Measurements from ENCODE around the gene EDA. TPM values are rescaled to one million over a fixed set of nuclear protein-coding genes. Genes with fewer than 3 reads are reported as not detected.

Gene EDA
- total RNA-seq, 2 donors from 2014 or later: 8.1 to 10.1 TPM

DNA sequence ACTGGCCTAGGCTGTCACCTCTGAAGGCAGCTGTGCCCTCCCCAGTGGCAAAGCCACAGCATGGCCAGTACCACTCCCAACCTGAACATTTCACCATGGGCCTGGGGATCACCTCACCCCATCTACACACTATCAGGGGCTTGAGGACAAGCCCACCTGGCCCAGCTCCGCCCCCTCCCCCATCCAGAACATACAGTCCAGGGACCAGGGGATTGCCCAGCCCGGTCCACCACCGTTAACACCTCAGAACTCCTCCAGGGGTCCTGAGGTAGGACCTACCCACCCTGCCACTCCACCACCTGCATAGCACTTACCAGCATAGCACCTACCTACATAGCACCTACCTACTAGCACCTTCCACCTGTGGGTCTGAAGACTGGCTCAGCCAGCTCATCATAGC, 179.8 kb downstream of the EDA start:
- intact Hi-C loops (cut with DNase I): no loop called here
- Histone ChIP-seq H3K4me1 (replicated peaks) (no peaks in the 10 kb centered on the region), H3K36me3 (no peaks in the 10 kb centered on the region), H3K4me3 (no peak overlapping the region), H3K27ac (no peak overlapping the region), H3K9me3 (no peaks in the 10 kb centered on the region), H3K27me3 (replicated peaks; ENCODE audit: insufficient read depth) (no peaks in the 10 kb centered on the region)
- WGBS: 93% methylated on average over 3 of the region's 3 CpGs
- TF ChIP-seq POLR2A (IDR thresholded peaks at IDR 0.05): no peak
- no peak for DNase-seq (ENCODE audit: low spot score)

DNA sequence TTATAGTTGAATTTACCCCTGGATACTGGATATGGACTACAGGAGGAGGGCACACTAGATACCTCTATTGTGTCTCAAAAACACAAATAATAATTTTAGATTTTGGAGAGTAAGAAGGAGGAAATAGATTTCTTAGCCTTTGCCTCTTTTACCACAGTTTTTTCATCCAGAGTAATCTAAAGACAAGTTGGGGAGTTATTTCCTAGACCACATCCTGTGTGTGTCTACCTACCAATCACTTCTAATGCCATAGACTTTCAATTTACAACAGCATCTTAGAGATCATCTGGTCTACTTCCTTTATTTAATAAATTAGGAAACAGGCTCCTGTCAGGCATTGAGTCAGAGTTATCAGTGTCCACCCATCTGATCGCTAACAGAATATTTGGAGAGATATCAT, 191.5 kb downstream of the EDA start:
- Histone ChIP-seq H3K27ac (no peak overlapping the region), H3K4me1 (replicated peaks) (no peaks in the 10 kb centered on the region), H3K4me3 (no peak overlapping the region), H3K9me3 (no peaks in the 10 kb centered on the region), H3K36me3 (no peaks in the 10 kb centered on the region), H3K27me3 (replicated peaks; ENCODE audit: insufficient read depth) (no peaks in the 10 kb centered on the region)
- TF ChIP-seq, protein P1, sequence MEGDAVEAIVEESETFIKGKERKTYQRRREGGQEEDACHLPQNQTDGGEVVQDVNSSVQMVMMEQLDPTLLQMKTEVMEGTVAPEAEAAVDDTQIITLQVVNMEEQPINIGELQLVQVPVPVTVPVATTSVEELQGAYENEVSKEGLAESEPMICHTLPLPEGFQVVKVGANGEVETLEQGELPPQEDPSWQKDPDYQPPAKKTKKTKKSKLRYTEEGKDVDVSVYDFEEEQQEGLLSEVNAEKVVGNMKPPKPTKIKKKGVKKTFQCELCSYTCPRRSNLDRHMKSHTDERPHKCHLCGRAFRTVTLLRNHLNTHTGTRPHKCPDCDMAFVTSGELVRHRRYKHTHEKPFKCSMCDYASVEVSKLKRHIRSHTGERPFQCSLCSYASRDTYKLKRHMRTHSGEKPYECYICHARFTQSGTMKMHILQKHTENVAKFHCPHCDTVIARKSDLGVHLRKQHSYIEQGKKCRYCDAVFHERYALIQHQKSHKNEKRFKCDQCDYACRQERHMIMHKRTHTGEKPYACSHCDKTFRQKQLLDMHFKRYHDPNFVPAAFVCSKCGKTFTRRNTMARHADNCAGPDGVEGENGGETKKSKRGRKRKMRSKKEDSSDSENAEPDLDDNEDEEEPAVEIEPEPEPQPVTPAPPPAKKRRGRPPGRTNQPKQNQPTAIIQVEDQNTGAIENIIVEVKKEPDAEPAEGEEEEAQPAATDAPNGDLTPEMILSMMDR (IDR thresholded peaks at IDR 0.05): no peak
- no peak for TF ChIP-seq POLR2AphosphoS5 (IDR thresholded peaks at IDR 0.05)
- TF ChIP-seq POLR2A (IDR thresholded peaks at IDR 0.05): no peak
- no peak for DNase-seq (ENCODE audit: low spot score)
- 78% methylated on average over 1 of the region's 1 CpG for WGBS
- intact Hi-C loops (cut with DNase I): no loop called here

DNA sequence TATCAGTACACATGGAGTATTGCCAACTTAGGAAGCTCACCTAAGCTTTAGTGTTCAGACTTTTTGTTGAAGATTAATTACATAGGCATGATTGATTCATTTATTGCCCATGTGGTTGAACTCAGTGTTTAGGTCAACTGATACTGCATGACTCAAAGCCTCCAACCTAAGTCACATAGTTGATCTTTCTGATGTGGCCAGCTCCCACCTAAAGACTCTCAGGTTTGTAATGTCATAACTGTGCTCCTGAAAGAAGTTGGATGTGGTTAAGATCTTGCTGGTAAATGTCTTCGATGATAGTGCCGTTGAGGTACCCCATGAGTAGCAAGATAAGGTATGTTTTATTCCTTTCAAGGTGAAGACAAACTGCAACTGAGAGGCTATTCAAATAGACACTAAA, 192.5 kb downstream of the EDA start:
- no peaks in the 10 kb centered on the region for H3K36me3 ChIP-seq
- no peak overlapping the region for H3K4me3 ChIP-seq
- no peaks in the 10 kb centered on the region for H3K9me3 ChIP-seq
- no peak for DNase-seq (ENCODE audit: low spot score)
- H3K4me1 ChIP-seq (replicated peaks): no peaks in the 10 kb centered on the region
- no peak overlapping the region for H3K27ac ChIP-seq
- 97% methylated on average over 2 of the region's 2 CpGs for WGBS
- no peaks in the 10 kb centered on the region for H3K27me3 ChIP-seq (replicated peaks; ENCODE audit: insufficient read depth)
- TF ChIP-seq, protein P1 (IDR thresholded peaks at IDR 0.05): no peak
- TF ChIP-seq POLR2A (IDR thresholded peaks at IDR 0.05) (no peak), POLR2AphosphoS5 (IDR thresholded peaks at IDR 0.05) (no peak)
- intact Hi-C loops (cut with DNase I): no loop called here

DNA sequence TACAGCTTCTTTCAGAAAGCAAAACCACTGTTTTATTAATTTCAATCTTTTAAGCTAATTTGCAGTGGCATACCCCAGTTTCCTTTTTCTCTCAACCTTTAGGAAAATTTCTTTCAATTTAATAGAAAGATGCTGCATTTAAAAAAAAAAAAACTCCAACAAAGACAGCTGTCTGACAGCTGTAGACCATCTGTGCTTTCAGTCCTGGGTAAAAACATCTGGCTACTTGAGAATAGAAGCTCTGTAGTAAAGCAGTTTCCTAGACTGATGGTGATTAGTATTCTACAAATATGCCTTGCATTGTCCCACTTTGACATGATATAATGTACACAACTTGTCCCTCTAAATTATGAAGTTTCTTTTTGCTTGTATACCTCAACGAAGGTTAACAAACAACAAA, 197.8 kb downstream of the EDA start:
- Histone ChIP-seq H3K9me3 (no peaks in the 10 kb centered on the region), H3K4me3 (no peak overlapping the region), H3K27me3 (replicated peaks; ENCODE audit: insufficient read depth) (no peaks in the 10 kb centered on the region), H3K27ac (no peak overlapping the region), H3K36me3 (no peaks in the 10 kb centered on the region), H3K4me1 (replicated peaks) (no peaks in the 10 kb centered on the region)
- DNase-seq (ENCODE audit: low spot score): no peak
- TF ChIP-seq, protein P1 (IDR thresholded peaks at IDR 0.05): no peak
- TF ChIP-seq POLR2AphosphoS5 (IDR thresholded peaks at IDR 0.05): no peak
- no peak for TF ChIP-seq POLR2A (IDR thresholded peaks at IDR 0.05)
- 63% methylated on average over 1 of the region's 1 CpG for WGBS
- intact Hi-C loops (cut with DNase I): no loop called here

DNA sequence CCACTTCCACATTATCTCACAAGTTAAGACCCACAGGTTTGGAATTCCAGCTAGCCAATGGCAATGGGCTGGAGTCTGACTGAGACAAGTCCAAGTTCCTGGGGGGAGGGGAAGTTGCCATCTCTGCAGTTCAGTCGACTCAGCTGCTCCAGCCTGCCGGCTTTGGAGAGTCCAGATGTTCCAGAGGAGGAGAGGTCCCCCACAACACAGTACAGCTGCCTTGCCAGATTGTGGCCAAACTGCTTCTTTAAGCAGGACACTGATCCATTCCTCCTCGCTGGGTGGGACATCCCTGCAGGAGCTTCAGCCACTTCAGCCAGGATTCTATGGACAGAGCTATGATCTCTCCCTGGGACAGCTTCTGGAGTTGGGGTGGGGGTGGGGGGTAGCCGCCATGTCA, 199.2 kb downstream of the EDA start:
- H3K27ac ChIP-seq: no peak overlapping the region
- intact Hi-C loops (cut with DNase I): no loop called here
- DNase-seq (ENCODE audit: low spot score): no peak
- 87% methylated on average over 3 of the region's 4 CpGs for WGBS
- no peaks in the 10 kb centered on the region for H3K36me3 ChIP-seq
- H3K4me3 ChIP-seq: no peak overlapping the region
- H3K27me3 ChIP-seq (replicated peaks; ENCODE audit: insufficient read depth): no peaks in the 10 kb centered on the region
- no peaks in the 10 kb centered on the region for H3K4me1 ChIP-seq (replicated peaks)
- TF ChIP-seq POLR2AphosphoS5 (IDR thresholded peaks at IDR 0.05) (no peak), POLR2A (IDR thresholded peaks at IDR 0.05) (no peak)
- TF ChIP-seq, protein P1 (IDR thresholded peaks at IDR 0.05): no peak
- H3K9me3 ChIP-seq: no peaks in the 10 kb centered on the region
